GM12878 (cell line): ENCODE data around the gene OR1F1. TPM values are rescaled to one million over a fixed set of nuclear protein-coding genes. Genes with fewer than 3 reads are reported as not detected.

Source experiments
- ATAC-seq: fragments of 200-7000 bp; cut with Tn5 transposase; 3 replicates; pipeline ENCODE4 v1.9.1; 2020; ENCODE audit warnings: mild to moderate bottlenecking, moderate library complexity
- BruUV-seq: library from RNA; stranded (reverse); fragments of 400-500 nt; replicated peaks from 2 replicates; lab custom pipeline; 2021; lab: Mats Ljungman, UMichigan
- CTCF ChIA-PET: fragments of 300-600 bp; sonication (Branson Sonifier 250); formaldehyde crosslinking; extraction: SDS; loops from one replicate; lab custom pipeline; 2021; ENCODE audit warnings: inconsistent platforms; lab: Yijun Ruan, JAX
- POLR2A ChIA-PET: fragments of 350-600 bp; formaldehyde crosslinking; extraction: SDS; loops from one replicate; lab custom pipeline; 2021; ENCODE audit warnings: inconsistent platforms; lab: Charles Lee
- RAD21 ChIA-PET: fragments of 300-600 bp; sonication (Branson Sonifier 250); formaldehyde crosslinking; loops from one replicate; lab custom pipeline; 2023; ENCODE audit warnings: antibody characterized with exemption; ENCODE audit not compliant: unreplicated experiment; lab: Charles Lee
- SMC1A ChIA-PET: fragments of 300-600 bp; sonication (Branson Sonifier 250); formaldehyde crosslinking; loops from one replicate; lab custom pipeline; 2023; ENCODE audit not compliant: unreplicated experiment, uncharacterized antibody; lab: Charles Lee
- DNase-seq: peaks from one replicate; pipeline ENCODE4 v3.0.0-alpha.2; 2011; ENCODE audit warnings: low read depth, low spot score
- FAIRE-seq: peaks from 3 replicates; lab custom pipeline; 2011; peaks lifted over from hg19 to GRCh38; lab: Jason Lieb, UNC
- H2AFZ ChIP-seq: 2 replicates; pipeline ENCODE4 v1.6.0; 2011; ENCODE audit warnings: low read depth, low read length, control low read depth; ENCODE audit not compliant: control insufficient read depth
- H3K27ac ChIP-seq: 2 replicates; pipeline ENCODE4 v1.5.1; 2011; ENCODE audit warnings: control low read depth; ENCODE audit not compliant: control insufficient read depth, insufficient read depth
- H3K27me3 ChIP-seq, 2 experiments: replicated peaks in 1 of 2; 2 replicates each; pipeline versions ENCODE4 v1.6.0 to v1.6.1; 2011; ENCODE audit warnings: low read length in 1 of 2; ENCODE audit not compliant: control insufficient read depth in 2 of 2, insufficient read depth in 2 of 2
- H3K36me3 ChIP-seq, 2 experiments: 2 replicates each; pipeline ENCODE4 v1.5.1; 2011; ENCODE audit warnings: low read length in 1 of 2; ENCODE audit not compliant: control insufficient read depth in 2 of 2, insufficient read depth in 2 of 2
- H3K4me1 ChIP-seq: 2 replicates; pipeline ENCODE4 v1.6.1; 2011; ENCODE audit warnings: mild to moderate bottlenecking, low read length, moderate library complexity, mixed read lengths; ENCODE audit not compliant: control insufficient read depth, insufficient read depth
- H3K4me2 ChIP-seq: 2 replicates; pipeline ENCODE4 v1.6.0; 2011; ENCODE audit warnings: control low read depth; ENCODE audit not compliant: control insufficient read depth, insufficient read depth
- H3K4me3 ChIP-seq: fragments of 200-600 bp; sonication (generic); 2 replicates; pipeline ENCODE4 v1.5.1; 2016
- H3K79me2 ChIP-seq: 2 replicates; pipeline ENCODE4 v1.6.0; 2011; ENCODE audit warnings: low read length; ENCODE audit not compliant: control insufficient read depth, insufficient read depth
- H3K9ac ChIP-seq: 2 replicates; pipeline ENCODE4 v1.8.0; 2011; ENCODE audit warnings: low read length, control low read depth, mixed read lengths; ENCODE audit not compliant: control insufficient read depth, insufficient read depth
- H3K9me3 ChIP-seq: replicated peaks from 3 replicates; pipeline ENCODE4 v1.5.1; 2011; ENCODE audit warnings: mild to moderate bottlenecking, low read length; ENCODE audit not compliant: control insufficient read depth, insufficient read depth
- H4K20me1 ChIP-seq: 2 replicates; pipeline ENCODE4 v1.6.0; 2011; ENCODE audit not compliant: control insufficient read depth, insufficient read depth
- BRCA1 ChIP-seq: IDR thresholded peaks from 2 replicates; pipeline ENCODE4 v1.6.1; 2011; ENCODE audit warnings: low read depth, low read length, improper control_type of control experiment
- CHD1 ChIP-seq: IDR thresholded peaks from 2 replicates; pipeline ENCODE4 v1.6.1; 2012; ENCODE audit warnings: low read depth, low read length, improper control_type of control experiment
- CHD4 ChIP-seq: fragments of 200-600 bp; sonication (generic); IDR thresholded peaks from 2 replicates; pipeline ENCODE4 v1.6.1; 2016; ENCODE audit warnings: mild to moderate bottlenecking
- EP300 ChIP-seq, 2 experiments: fragments of 150-350 bp in 1 of 2; IDR thresholded peaks; 2 replicates each; pipeline ENCODE4 v1.6.1; 2011 to 2012; ENCODE audit warnings: low read depth in 2 of 2, low read length in 2 of 2, borderline replicate concordance in 1 of 2, improper control_type of control experiment in 1 of 2, inconsistent platforms in 1 of 2; ENCODE audit not compliant: control insufficient read depth in 1 of 2
- GABPA ChIP-seq: IDR thresholded peaks from 2 replicates; pipeline ENCODE4 v1.6.1; 2014; ENCODE audit warnings: antibody characterized with exemption, low read depth, mild to moderate bottlenecking, inconsistent platforms
- IKZF2 ChIP-seq, 2 experiments: fragments of 450-650 bp; IDR thresholded peaks; 2 replicates each; pipeline ENCODE4 v1.6.1; 2017; ENCODE audit warnings: mild to moderate bottlenecking in 2 of 2, moderate library complexity in 2 of 2
- PAX8 ChIP-seq: fragments of 450-650 bp; IDR thresholded peaks from 2 replicates; pipeline ENCODE4 v1.6.1; 2017; ENCODE audit warnings: mild to moderate bottlenecking, moderate library complexity
- SMAD1 ChIP-seq: fragments of 450-650 bp; IDR thresholded peaks from 2 replicates; pipeline ENCODE4 v1.6.1; 2018; ENCODE audit warnings: mild to moderate bottlenecking, low read depth; ENCODE audit not compliant: partially characterized antibody
- ZBED1 ChIP-seq: IDR thresholded peaks from 2 replicates; pipeline ENCODE4 v1.6.1; 2016; ENCODE audit warnings: borderline replicate concordance
- WGBS: methylation state at CpG from one replicate; pipeline ENCODE4 v1.1.6; 2016; ENCODE audit warnings: low lambda C conversion rate; ENCODE audit not compliant: insufficient replicate concordance, insufficient coverage; ENCODE audit errors: missing lambda C conversion rate; 5-methylcytosine and 5-hydroxymethylcytosine counted together
- in situ Hi-C: fragments of 300-500 bp; cut with MboI; formaldehyde crosslinking; loops from 9 replicates; pipeline ENCODE4 v1.14.3; 2018; ENCODE audit warnings: mixed read lengths
- intact Hi-C: fragments of 100-400 bp; cut with micrococcal nuclease; formaldehyde crosslinking; loops from one replicate; pipeline ENCODE4 v1.14.2; 2022; ENCODE audit not compliant: unreplicated experiment
- polyA plus RNA-seq, 11 experiments: library from polyadenylated mRNA; depleted of rRNA in 4 of 11; unstranded in 6 of 11; stranded (reverse) in 5 of 11; fragments of >200 nt; fragmentation: Nextera tagmentation in 4 of 11; fragmentation: Illumina TruSeq in 1 of 11; extraction: Ambion mirVana in 4 of 11; extraction: Trizol in 1 of 11; gene quantifications; 1 replicate in 1 of 11; 2 replicates in 10 of 11; pipeline versions ENCODE4 v1.2.1 to v1.2.3, GENCODE V29; 2011 to 2016; ENCODE audit warnings: inconsistent platforms in 2 of 11, missing spikeins in 2 of 11, low read depth in 1 of 11
- total RNA-seq, 4 experiments: library from RNA; depleted of rRNA in 3 of 4; stranded (reverse); fragments of >200 nt in 3 of 4; fragmentation: Illumina TruSeq in 1 of 4; extraction: Trizol in 1 of 4; gene quantifications; 2 replicates each; pipeline versions ENCODE4 v1.2.1 to v1.2.3, GENCODE V29; 2013 to 2021
- TF ChIP-seq, protein P1 (sequence below): fragments of 450-650 bp; IDR thresholded peaks from 2 replicates; pipeline ENCODE4 v1.6.1; 2018; ENCODE audit warnings: borderline replicate concordance, mild to moderate bottlenecking; ENCODE audit not compliant: partially characterized antibody
- TF ChIP-seq, protein P2 (sequence below): fragments of 450-650 bp; IDR thresholded peaks from 2 replicates; pipeline ENCODE4 v1.6.1; 2017; ENCODE audit warnings: mild to moderate bottlenecking, low read depth, inconsistent platforms; ENCODE audit not compliant: poor library complexity, severe bottlenecking
- TF ChIP-seq, protein P3 (sequence below): fragments of 450-650 bp; IDR thresholded peaks from 2 replicates; pipeline ENCODE4 v1.6.1; 2016; ENCODE audit warnings: mild to moderate bottlenecking
- TF ChIP-seq, protein P4 (sequence below): fragments of 450-650 bp; IDR thresholded peaks from 2 replicates; pipeline ENCODE4 v1.6.1; 2017; ENCODE audit warnings: mild to moderate bottlenecking, moderate library complexity
- TF ChIP-seq, protein P5 (sequence below): IDR thresholded peaks from 2 replicates; pipeline ENCODE4 v1.6.1; 2012; ENCODE audit warnings: low read depth, low read length, improper control_type of control experiment

OR1F1 gene
- total and polyA plus RNA-seq, 10 of the 15 experiments (the other 5 are each of a cell fraction or from before 2014, with no cell fraction given): 0.10 to 0.14 (median 0.12) TPM; not detected in 7

DNA sequence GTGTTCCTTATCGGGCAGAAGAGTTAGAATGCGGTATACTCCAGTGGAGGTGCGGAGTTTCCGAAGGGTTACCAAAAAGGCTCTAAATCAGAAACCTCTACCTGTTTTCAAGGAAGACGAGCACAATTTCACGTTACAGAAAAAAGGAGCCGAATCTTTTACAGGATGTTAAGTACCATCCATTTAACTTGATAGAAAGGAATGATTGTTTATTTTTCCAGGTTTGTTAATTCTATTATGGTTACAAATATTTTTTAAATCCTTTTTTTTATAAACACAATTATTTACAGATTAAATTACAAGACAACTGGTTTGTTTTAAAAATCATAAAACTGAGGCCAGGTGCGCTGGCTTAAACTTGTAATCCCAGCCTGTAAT, 35.0 kb upstream of the OR1F1 start:
- Histone ChIP-seq H3K27ac (no peak overlapping the region), H3K4me2 (peak overlapping the region; percentile 89; the same call in 1 of the 2 replicates)
- FAIRE-seq: peak; percentile 49
- TF ChIP-seq CHD4: no peak
- TF ChIP-seq, protein P1, sequence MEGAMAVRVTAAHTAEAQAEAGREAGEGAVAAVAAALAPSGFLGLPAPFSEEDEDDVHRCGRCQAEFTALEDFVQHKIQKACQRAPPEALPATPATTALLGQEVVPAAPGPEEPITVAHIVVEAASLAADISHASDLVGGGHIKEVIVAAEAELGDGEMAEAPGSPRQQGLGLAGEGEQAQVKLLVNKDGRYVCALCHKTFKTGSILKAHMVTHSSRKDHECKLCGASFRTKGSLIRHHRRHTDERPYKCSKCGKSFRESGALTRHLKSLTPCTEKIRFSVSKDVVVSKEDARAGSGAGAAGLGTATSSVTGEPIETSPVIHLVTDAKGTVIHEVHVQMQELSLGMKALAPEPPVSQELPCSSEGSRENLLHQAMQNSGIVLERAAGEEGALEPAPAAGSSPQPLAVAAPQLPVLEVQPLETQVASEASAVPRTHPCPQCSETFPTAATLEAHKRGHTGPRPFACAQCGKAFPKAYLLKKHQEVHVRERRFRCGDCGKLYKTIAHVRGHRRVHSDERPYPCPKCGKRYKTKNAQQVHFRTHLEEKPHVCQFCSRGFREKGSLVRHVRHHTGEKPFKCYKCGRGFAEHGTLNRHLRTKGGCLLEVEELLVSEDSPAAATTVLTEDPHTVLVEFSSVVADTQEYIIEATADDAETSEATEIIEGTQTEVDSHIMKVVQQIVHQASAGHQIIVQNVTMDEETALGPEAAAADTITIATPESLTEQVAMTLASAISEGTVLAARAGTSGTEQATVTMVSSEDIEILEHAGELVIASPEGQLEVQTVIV: no peak
- TF ChIP-seq, protein P2, sequence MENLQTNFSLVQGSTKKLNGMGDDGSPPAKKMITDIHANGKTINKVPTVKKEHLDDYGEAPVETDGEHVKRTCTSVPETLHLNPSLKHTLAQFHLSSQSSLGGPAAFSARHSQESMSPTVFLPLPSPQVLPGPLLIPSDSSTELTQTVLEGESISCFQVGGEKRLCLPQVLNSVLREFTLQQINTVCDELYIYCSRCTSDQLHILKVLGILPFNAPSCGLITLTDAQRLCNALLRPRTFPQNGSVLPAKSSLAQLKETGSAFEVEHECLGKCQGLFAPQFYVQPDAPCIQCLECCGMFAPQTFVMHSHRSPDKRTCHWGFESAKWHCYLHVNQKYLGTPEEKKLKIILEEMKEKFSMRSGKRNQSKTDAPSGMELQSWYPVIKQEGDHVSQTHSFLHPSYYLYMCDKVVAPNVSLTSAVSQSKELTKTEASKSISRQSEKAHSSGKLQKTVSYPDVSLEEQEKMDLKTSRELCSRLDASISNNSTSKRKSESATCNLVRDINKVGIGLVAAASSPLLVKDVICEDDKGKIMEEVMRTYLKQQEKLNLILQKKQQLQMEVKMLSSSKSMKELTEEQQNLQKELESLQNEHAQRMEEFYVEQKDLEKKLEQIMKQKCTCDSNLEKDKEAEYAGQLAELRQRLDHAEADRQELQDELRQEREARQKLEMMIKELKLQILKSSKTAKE: peak; percentile 71
- TF ChIP-seq SMAD1: no peak
- TF ChIP-seq PAX8: no peak
- TF ChIP-seq, protein P3, sequence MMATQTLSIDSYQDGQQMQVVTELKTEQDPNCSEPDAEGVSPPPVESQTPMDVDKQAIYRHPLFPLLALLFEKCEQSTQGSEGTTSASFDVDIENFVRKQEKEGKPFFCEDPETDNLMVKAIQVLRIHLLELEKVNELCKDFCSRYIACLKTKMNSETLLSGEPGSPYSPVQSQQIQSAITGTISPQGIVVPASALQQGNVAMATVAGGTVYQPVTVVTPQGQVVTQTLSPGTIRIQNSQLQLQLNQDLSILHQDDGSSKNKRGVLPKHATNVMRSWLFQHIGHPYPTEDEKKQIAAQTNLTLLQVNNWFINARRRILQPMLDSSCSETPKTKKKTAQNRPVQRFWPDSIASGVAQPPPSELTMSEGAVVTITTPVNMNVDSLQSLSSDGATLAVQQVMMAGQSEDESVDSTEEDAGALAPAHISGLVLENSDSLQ: no peak
- TF ChIP-seq, protein P4, sequence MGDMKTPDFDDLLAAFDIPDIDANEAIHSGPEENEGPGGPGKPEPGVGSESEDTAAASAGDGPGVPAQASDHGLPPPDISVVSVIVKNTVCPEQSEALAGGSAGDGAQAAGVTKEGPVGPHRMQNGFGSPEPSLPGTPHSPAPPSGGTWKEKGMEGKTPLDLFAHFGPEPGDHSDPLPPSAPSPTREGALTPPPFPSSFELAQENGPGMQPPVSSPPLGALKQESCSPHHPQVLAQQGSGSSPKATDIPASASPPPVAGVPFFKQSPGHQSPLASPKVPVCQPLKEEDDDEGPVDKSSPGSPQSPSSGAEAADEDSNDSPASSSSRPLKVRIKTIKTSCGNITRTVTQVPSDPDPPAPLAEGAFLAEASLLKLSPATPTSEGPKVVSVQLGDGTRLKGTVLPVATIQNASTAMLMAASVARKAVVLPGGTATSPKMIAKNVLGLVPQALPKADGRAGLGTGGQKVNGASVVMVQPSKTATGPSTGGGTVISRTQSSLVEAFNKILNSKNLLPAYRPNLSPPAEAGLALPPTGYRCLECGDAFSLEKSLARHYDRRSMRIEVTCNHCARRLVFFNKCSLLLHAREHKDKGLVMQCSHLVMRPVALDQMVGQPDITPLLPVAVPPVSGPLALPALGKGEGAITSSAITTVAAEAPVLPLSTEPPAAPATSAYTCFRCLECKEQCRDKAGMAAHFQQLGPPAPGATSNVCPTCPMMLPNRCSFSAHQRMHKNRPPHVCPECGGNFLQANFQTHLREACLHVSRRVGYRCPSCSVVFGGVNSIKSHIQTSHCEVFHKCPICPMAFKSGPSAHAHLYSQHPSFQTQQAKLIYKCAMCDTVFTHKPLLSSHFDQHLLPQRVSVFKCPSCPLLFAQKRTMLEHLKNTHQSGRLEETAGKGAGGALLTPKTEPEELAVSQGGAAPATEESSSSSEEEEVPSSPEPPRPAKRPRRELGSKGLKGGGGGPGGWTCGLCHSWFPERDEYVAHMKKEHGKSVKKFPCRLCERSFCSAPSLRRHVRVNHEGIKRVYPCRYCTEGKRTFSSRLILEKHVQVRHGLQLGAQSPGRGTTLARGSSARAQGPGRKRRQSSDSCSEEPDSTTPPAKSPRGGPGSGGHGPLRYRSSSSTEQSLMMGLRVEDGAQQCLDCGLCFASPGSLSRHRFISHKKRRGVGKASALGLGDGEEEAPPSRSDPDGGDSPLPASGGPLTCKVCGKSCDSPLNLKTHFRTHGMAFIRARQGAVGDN: no peak
- TF ChIP-seq, protein P5, sequence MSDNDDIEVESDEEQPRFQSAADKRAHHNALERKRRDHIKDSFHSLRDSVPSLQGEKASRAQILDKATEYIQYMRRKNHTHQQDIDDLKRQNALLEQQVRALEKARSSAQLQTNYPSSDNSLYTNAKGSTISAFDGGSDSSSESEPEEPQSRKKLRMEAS: no peak
- TF ChIP-seq GABPA: 0 out of 2 replicates have a peak, but pooled peaks have one; percentile 11
- TF ChIP-seq IKZF2 (IDR thresholded peaks at IDR 0.05): peak in 1 of 2 experiments; percentile 8; a peak in 1 of 4 replicates
- TF ChIP-seq CHD1: no peak
- no peak for TF ChIP-seq ZBED1
- TF ChIP-seq BRCA1: no peak
- 0 out of 4 replicates have a peak, but pooled peaks of 1 of the 2 experiments have one; percentile 27 for TF ChIP-seq EP300 (IDR thresholded peaks at IDR 0.05; ENCODE audit: borderline replicate concordance in 1 of 2, control insufficient read depth in 1 of 2, low read depth in 2 of 2, low read length in 2 of 2)

More for the DNA sequence above, 35.0 kb upstream of the OR1F1 start:
- Histone ChIP-seq H3K9ac (no peak overlapping the region), H3K4me3 (no peak overlapping the region), H3K36me3 (no peaks in the 10 kb centered on the region), H4K20me1 (no peaks in the 10 kb centered on the region), H3K9me3 (no peaks in the 10 kb centered on the region; the same call in 2 of the 3 replicates), H3K4me1 (peaks cover 10% of the 10 kb centered on the region), H3K27me3 (peaks cover 0 to 2% of the 10 kb centered on the region in 2 experiments; a peak in 1 of 4 replicates), H2AFZ (no peak overlapping the region), H3K79me2 (no peaks in the 10 kb centered on the region)
- ChIA-PET POLR2A (no interaction called here), SMC1A (no interaction called here), RAD21 (no interaction called here), CTCF (interaction anchor here (1.2 to 1.3 kb wide), 2 partner anchors 13 to 88 kb away, joined by 3 to 4 read pairs; no protein-coding TSS in a partner anchor)
- ATAC-seq (no peak; the same call in 2 of the 3 replicates), DNase-seq (no peak)
- intact Hi-C loops: loop anchor here (10.0 kb wide), 1 partner anchor 112 kb away; no protein-coding TSS in a partner anchor
- no TSS peak for BruUV-seq
- 11% methylated on average over 8 of the region's 8 CpGs for WGBS
- in situ Hi-C loops: no loop called here
